ENCODE measurements around the gene LCE7A.

LCE7A gene

GRCh38 chr1:152860129-152860528, 333 bp downstream of the LCE7A start:
- no peak overlapping the region for H3K4me3 ChIP-seq (ENCODE audit: low read depth in 1 of 2, low read length in 1 of 2)
- no peaks in the 10 kb centered on the region for H3K36me3 ChIP-seq
- TF ChIP-seq CTCF (IDR thresholded peaks at IDR 0.05) = no peak
- H3K4me1 ChIP-seq (ENCODE audit: control insufficient read depth in 1 of 2, insufficient read depth in 1 of 2, low read depth in 1 of 2, low read length in 1 of 2) = no peaks in the 10 kb centered on the region
- H3K9me3 ChIP-seq = no peaks in the 10 kb centered on the region
- H3K27me3 ChIP-seq = peaks cover 27% of the 10 kb centered on the region
- no peak overlapping the region for H3K27ac ChIP-seq

- TF ChIP-seq CTCF (IDR thresholded peaks at IDR 0.05) = no peak
- H3K4me3 ChIP-seq (ENCODE audit: low read depth in 1 of 2, low read length in 1 of 2) = no peak overlapping the region
- no peaks in the 10 kb centered on the region for H3K9me3 ChIP-seq
- peaks cover 27% of the 10 kb centered on the region for H3K27me3 ChIP-seq
- H3K27ac ChIP-seq = no peak overlapping the region
- H3K36me3 ChIP-seq = no peaks in the 10 kb centered on the region
- H3K4me1 ChIP-seq (ENCODE audit: control insufficient read depth in 1 of 2, insufficient read depth in 1 of 2, low read depth in 1 of 2, low read length in 1 of 2) = no peaks in the 10 kb centered on the region
Measured at GRCh38 chr1:152861374-152861773, 1.6 kb downstream of the LCE7A start.

- Histone ChIP-seq H3K27me3 (peaks cover 40% of the 10 kb centered on the region), H3K9me3 (no peaks in the 10 kb centered on the region)
- no peak for TF ChIP-seq CTCF (IDR thresholded peaks at IDR 0.05)
Measured at GRCh38 chr1:152864443-152864842, 4.6 kb downstream of the LCE7A start.

GRCh38 chr1:152866321-152866720, 6.5 kb downstream of the LCE7A start:
- H3K27me3 ChIP-seq = peaks cover 40% of the 10 kb centered on the region
- no peak overlapping the region for H3K4me3 ChIP-seq (ENCODE audit: low read depth in 1 of 2, low read length in 1 of 2)
- H3K9me3 ChIP-seq = no peaks in the 10 kb centered on the region
- no peaks in the 10 kb centered on the region for H3K4me1 ChIP-seq (ENCODE audit: control insufficient read depth in 1 of 2, insufficient read depth in 1 of 2, low read depth in 1 of 2, low read length in 1 of 2)
- TF ChIP-seq CTCF (IDR thresholded peaks at IDR 0.05) = no peak
- H3K27ac ChIP-seq = no peak overlapping the region
- no peaks in the 10 kb centered on the region for H3K36me3 ChIP-seq

More at GRCh38 chr1:152864443-152864842, 4.6 kb downstream of the LCE7A start:
- Histone ChIP-seq H3K36me3 (no peaks in the 10 kb centered on the region), H3K4me1 (ENCODE audit: control insufficient read depth in 1 of 2, insufficient read depth in 1 of 2, low read depth in 1 of 2, low read length in 1 of 2) (no peaks in the 10 kb centered on the region), H3K4me3 (ENCODE audit: low read depth in 1 of 2, low read length in 1 of 2) (no peak overlapping the region), H3K27ac (no peak overlapping the region)

GRCh38 chr1:152869808-152870419, 10.1 kb downstream of the LCE7A start:
- no peak overlapping the region for H3K27ac ChIP-seq
- H3K4me1 ChIP-seq (ENCODE audit: control insufficient read depth in 1 of 2, insufficient read depth in 1 of 2, low read depth in 1 of 2, low read length in 1 of 2) = no peaks in the 10 kb centered on the region
- no peak overlapping the region for H3K4me3 ChIP-seq (ENCODE audit: low read depth in 1 of 2, low read length in 1 of 2)
- TF ChIP-seq CTCF (IDR thresholded peaks at IDR 0.05) = peak; percentile 31
- peaks cover 27% of the 10 kb centered on the region for H3K27me3 ChIP-seq
- no peaks in the 10 kb centered on the region for H3K9me3 ChIP-seq
- no peaks in the 10 kb centered on the region for H3K36me3 ChIP-seq
